Measurements from ENCODE around the gene NCOA7.

GRCh38 chr6:125962900-125963497 lies 172.2 kb downstream of the NCOA7 start:
- no peak for TF ChIP-seq CTCF (IDR thresholded peaks at IDR 0.05)
- TF ChIP-seq TCF7L2 (IDR thresholded peaks at IDR 0.05; ENCODE audit: low read depth, low read length), result no peak
- TF ChIP-seq SIN3A (IDR thresholded peaks at IDR 0.05; ENCODE audit: borderline replicate concordance, insufficient read depth, low read depth, low read length), result no peak
- no peak for TF ChIP-seq POLR2AphosphoS5 (IDR thresholded peaks at IDR 0.05; ENCODE audit: low read depth, low read length)

All from Panc1 (cell line).